Transverse colon (tissue), 4 donors: ENCODE results near the gene STXBP5. TPM values are rescaled to one million over a fixed set of nuclear protein-coding genes. Genes with fewer than 3 reads are reported as not detected.

ENCODE experiments used
- DNase-seq: peaks from one replicate; pipeline ENCODE4 v3.0.0-alpha.2; 2019
- H3K27ac ChIP-seq, 4 donors: fragments of 200-600 bp; sonication (generic); 2 replicates each; pipeline ENCODE4 v1.5.1; 2016 to 2018; ENCODE audit warnings: inconsistent platforms in 4 of 4
- H3K27me3 ChIP-seq: fragments of 200-600 bp; sonication (generic); 2 replicates; pipeline ENCODE4 v1.5.1; 2017; ENCODE audit warnings: inconsistent platforms
- H3K36me3 ChIP-seq, 4 donors: fragments of 200-600 bp; sonication (generic); 2 replicates each; pipeline ENCODE4 v1.5.1; 2017 to 2019; ENCODE audit warnings: inconsistent platforms in 4 of 4
- H3K4me1 ChIP-seq, 4 donors: fragments of 200-600 bp; sonication (generic); 2 replicates each; pipeline ENCODE4 v1.5.1; 2017 to 2020; ENCODE audit warnings: inconsistent platforms in 4 of 4
- H3K4me3 ChIP-seq, 4 donors: fragments of 200-600 bp; sonication (generic); 1 replicate in 1 of 4; 2 replicates in 3 of 4; pipeline versions ENCODE4 v1.5.1 to v1.6.1; 2017 to 2019; ENCODE audit warnings: inconsistent platforms in 4 of 4
- H3K9me3 ChIP-seq, 2 donors: fragments of 200-600 bp; sonication (generic); 2 replicates each; pipeline ENCODE4 v1.5.1; 2017 to 2019; ENCODE audit warnings: inconsistent platforms in 2 of 2
- CTCF ChIP-seq, 5 experiments: fragments of 200-600 bp in 3 of 5; fragments of 450-650 bp in 2 of 5; sonication (generic) in 3 of 5; IDR thresholded peaks; 1 replicate in 2 of 5; 2 replicates in 3 of 5; pipeline ENCODE4 v1.5.1; 2016 to 2017; ENCODE audit warnings: antibody characterized with exemption in 5 of 5, inconsistent platforms in 3 of 5, mild to moderate bottlenecking in 2 of 5, moderate library complexity in 1 of 5
- EP300 ChIP-seq: sonication (generic); formaldehyde crosslinking; IDR thresholded peaks from one replicate; pipeline ENCODE4 v1.6.1; 2017; ENCODE audit warnings: antibody characterized with exemption, low read depth
- POLR2A ChIP-seq: fragments of 450-650 bp; IDR thresholded peaks from one replicate; pipeline ENCODE4 v1.6.1; 2016; ENCODE audit warnings: antibody characterized with exemption, mild to moderate bottlenecking, moderate library complexity
- POLR2AphosphoS5 ChIP-seq, 3 donors: sonication (generic); formaldehyde crosslinking; IDR thresholded peaks; one replicate each; pipeline ENCODE4 v1.6.1; 2016; ENCODE audit warnings: antibody characterized with exemption in 3 of 3
- WGBS, 2 donors: methylation state at CpG; one replicate each; pipeline ENCODE4 v1.1.5; 2018; ENCODE audit warnings: low coverage in 1 of 2; 5-methylcytosine and 5-hydroxymethylcytosine counted together
- in situ Hi-C, 4 donors: fragments of 200-750 bp; cut with MboI; loops; one replicate each; pipeline versions ENCODE4 v1.15.0 to v1.15.1; 2017; ENCODE audit warnings: low sequenced_read_pairs in 3 of 4, low pct_ligation_motif_present in 1 of 4, low pct_unique_long_range_greater_than_20kb in 1 of 4
- intact Hi-C: fragments of 100-400 bp; cut with DNase I; formaldehyde crosslinking; loops from one replicate; pipeline ENCODE4 v1.15.1; 2023; ENCODE audit warnings: low total_unique reads
- total RNA-seq, 4 donors: library from RNA; depleted of rRNA; stranded (reverse); fragments of >200 nt; gene quantifications; one replicate each; pipeline ENCODE4 v1.1.0, GENCODE V29; 2016

Gene STXBP5
- total RNA-seq, 4 donors from 2014 or later = 58.7 to 99.5 (median 85.0) TPM

- intact Hi-C loops (no loop called here), in situ Hi-C loops (no loop called here)
- Histone ChIP-seq H3K4me3 (peak overlapping the region; percentile 64 to 99 (median 85)), H3K27ac (peak overlapping the region; percentile 97 to 100 (median 98)), H3K4me1 (peaks cover 9 to 33% (median 15%) of the 10 kb centered on the region in 4 donors), H3K9me3 (no peaks in the 10 kb centered on the region), H3K36me3 (no peaks in the 10 kb centered on the region), H3K27me3 (no peaks in the 10 kb centered on the region)
- TF ChIP-seq POLR2A = peak; percentile 16
- TF ChIP-seq EP300 = no peak
- TF ChIP-seq POLR2AphosphoS5 (IDR thresholded peaks at IDR 0.05) = peak; percentile 53 to 89 (median 78)
- 1 to 6% methylated on average over 9 to 20 of the region's 74 CpGs for WGBS, 2 donors
- DNase-seq = peak; percentile 81
These were observed 732 bp upstream of the STXBP5 start for GRCh38 chr6:147203311-147204059.

- 5 to 6% methylated on average over 11 of the region's 11 CpGs for WGBS, 2 donors
- peak overlapping the region; percentile 77 to 99 (median 92) for H3K4me3 ChIP-seq
- no peak for TF ChIP-seq POLR2A
- no peak for TF ChIP-seq POLR2AphosphoS5 (IDR thresholded peaks at IDR 0.05)
- TF ChIP-seq EP300 = no peak
- no peak for TF ChIP-seq CTCF (IDR thresholded peaks at IDR 0.05)
- H3K27me3 ChIP-seq = no peaks in the 10 kb centered on the region
- peak overlapping the region; percentile 97 to 100 (median 98) for H3K27ac ChIP-seq
- in situ Hi-C loops = no loop called here
- H3K9me3 ChIP-seq = no peaks in the 10 kb centered on the region
- peaks cover 9 to 46% (median 20%) of the 10 kb centered on the region in 4 donors for H3K4me1 ChIP-seq
- no peak for DNase-seq
- intact Hi-C loops = no loop called here
- H3K36me3 ChIP-seq = no peaks in the 10 kb centered on the region
These were observed 660 bp downstream of the STXBP5 start for GRCh38 chr6:147204843-147205311.

- intact Hi-C loops (no loop called here), in situ Hi-C loops (no loop called here)
- Histone ChIP-seq H3K4me3 (peak overlapping the region in 3 of 4 donors; percentile 77 to 99 (median 93)), H3K27ac (peak overlapping the region; percentile 97 to 100 (median 98)), H3K4me1 (peaks cover 9 to 53% (median 23%) of the 10 kb centered on the region in 4 donors), H3K27me3 (no peaks in the 10 kb centered on the region), H3K36me3 (no peaks in the 10 kb centered on the region), H3K9me3 (no peaks in the 10 kb centered on the region)
- TF ChIP-seq POLR2A = peak; percentile 23
- TF ChIP-seq EP300 = no peak
- peak; percentile 26 to 41 (median 28) for TF ChIP-seq POLR2AphosphoS5 (IDR thresholded peaks at IDR 0.05)
- TF ChIP-seq CTCF (IDR thresholded peaks at IDR 0.05) = no peak
- 38 to 40% methylated on average over 5 of the region's 5 CpGs for WGBS, 2 donors
- DNase-seq = peak; percentile 57
These were observed 1.7 kb downstream of the STXBP5 start for GRCh38 chr6:147205690-147206600.

GRCh38 chr6:147207351-147207750, 3.1 kb downstream of the STXBP5 start:
- intact Hi-C loops = no loop called here

More at GRCh38 chr6:147207351-147207750, 3.1 kb downstream of the STXBP5 start:
- TF ChIP-seq POLR2AphosphoS5 (IDR thresholded peaks at IDR 0.05) (no peak), CTCF (IDR thresholded peaks at IDR 0.05) (no peak), POLR2A (no peak), EP300 (no peak)
- Histone ChIP-seq H3K9me3 (no peaks in the 10 kb centered on the region), H3K27ac (peak overlapping the region; percentile 59 to 100 (median 98)), H3K27me3 (no peaks in the 10 kb centered on the region), H3K4me3 (peak overlapping the region in 3 of 4 donors; percentile 0 to 99 (median 6)), H3K4me1 (peaks cover 9 to 45% (median 23%) of the 10 kb centered on the region in 4 donors), H3K36me3 (no peaks in the 10 kb centered on the region)
- in situ Hi-C loops = no loop called here
- DNase-seq = no peak
- 53 to 59% methylated on average over 5 to 6 of the region's 6 CpGs for WGBS, 2 donors
